Right lobe of liver (tissue), 6 donors: Measurements from ENCODE around the gene SLC22A5. TPM values are rescaled to one million over a fixed set of nuclear protein-coding genes. Genes with fewer than 3 reads are reported as not detected.
A peak's percentile ranks its signal among the peaks of the same experiment; 100 is the strongest.

ENCODE experiments used
- ATAC-seq, 4 donors: fragments of 200-7000 bp; cut with Tn5 transposase; one replicate each; pipeline ENCODE4 v1.9.1; 2020; ENCODE audit warnings: mild to moderate bottlenecking in 4 of 4, moderate library complexity in 4 of 4
- DNase-seq, 3 donors: peaks; one replicate each; pipeline ENCODE4 v3.0.0-alpha.2; 2020
- H3K27ac ChIP-seq, 3 donors: fragments of 200-600 bp; one replicate each; pipeline ENCODE4 v1.8.0; 2022
- H3K27me3 ChIP-seq, 2 donors: fragments of 200-600 bp; one replicate each; pipeline ENCODE4 v1.8.0; 2022
- H3K36me3 ChIP-seq, 4 donors: fragments of 200-600 bp; sonication (generic) in 1 of 4; one replicate each; pipeline versions ENCODE4 v1.5.1 to v1.8.0; 2017 to 2022; ENCODE audit warnings: control low read depth in 1 of 4
- H3K4me1 ChIP-seq, 4 donors: fragments of 200-600 bp; sonication (generic) in 1 of 4; one replicate each; pipeline versions ENCODE4 v1.5.1 to v1.8.0; 2017 to 2022; ENCODE audit warnings: control low read depth in 1 of 4
- H3K4me3 ChIP-seq, 3 donors: fragments of 200-600 bp; one replicate each; pipeline ENCODE4 v1.8.0; 2022
- H3K9me3 ChIP-seq, 4 donors: fragments of 200-600 bp; sonication (generic) in 1 of 4; one replicate each; pipeline versions ENCODE4 v1.5.1 to v1.8.0; 2017 to 2022; ENCODE audit warnings: control low read depth in 1 of 4
- POLR2A ChIP-seq: fragments of 450-650 bp; IDR thresholded peaks from one replicate; pipeline ENCODE4 v1.6.1; 2017; ENCODE audit warnings: antibody characterized with exemption, mild to moderate bottlenecking
- WGBS: methylation state at CpG from one replicate; pipeline ENCODE4 v1.1.6; 2018; ENCODE audit warnings: low coverage, low lambda C conversion rate; ENCODE audit not compliant: insufficient coverage; ENCODE audit errors: missing lambda C conversion rate; 5-methylcytosine and 5-hydroxymethylcytosine counted together
- intact Hi-C, 2 donors: fragments of 100-400 bp; cut with DNase I; formaldehyde crosslinking; loops; one replicate each; pipeline versions ENCODE4 v1.11.2 to v1.14.1; 2022
- total RNA-seq, 6 experiments: library from RNA; depleted of rRNA in 2 of 6; stranded (reverse); fragments of >200 nt in 2 of 6; fragmentation: NEBNext Ultra II Directional in 3 of 6; extraction: Animal tissue kit (Norgen Biotek cat#: 25700) in 3 of 6; gene quantifications; one replicate each; pipeline versions ENCODE4 v1.1.0 to v1.2.4, GENCODE V29; 2016 to 2023
- TF ChIP-seq, protein P1 (sequence below), 4 donors: fragments of 200-600 bp in 3 of 4; fragments of 450-650 bp in 1 of 4; IDR thresholded peaks; one replicate each; pipeline versions ENCODE4 v1.5.1 to v1.8.0; 2016 to 2022; ENCODE audit warnings: antibody characterized with exemption in 4 of 4, mild to moderate bottlenecking in 2 of 4
- donor health status: DM: no; HTN: yes; CAD: no.
- donor health status: DM: no; HTN: no; CAD: no.
- donor health status: DM: no; HTN: no; CAD: no.
- donor health status: DM: no; HTN: yes; CAD: no.
- donor health status: DM: no; HTN: yes; CAD: no.

The SLC22A5 gene
- total RNA-seq, 6 experiments from 2014 or later, result 4.7 to 11.1 (median 6.5) TPM

DNA sequence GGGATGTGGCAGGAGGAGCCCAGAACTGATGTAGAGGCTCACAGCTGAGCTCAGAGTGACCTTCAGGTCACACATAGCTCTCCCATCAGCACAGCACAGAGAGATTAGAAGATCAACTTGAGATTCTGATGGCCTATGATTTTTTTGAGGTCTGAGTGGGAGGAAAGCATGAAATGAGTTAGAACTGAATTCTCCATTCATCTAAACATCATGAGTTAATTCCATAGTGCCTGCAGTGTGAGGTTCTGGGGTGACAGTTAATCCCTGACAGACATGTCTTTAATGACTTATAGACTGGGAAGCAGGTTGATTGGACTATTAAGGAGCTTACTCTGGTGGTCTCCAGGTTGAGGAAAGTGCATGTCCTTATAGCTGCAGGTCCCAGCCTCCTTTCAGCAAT, 22.4 kb downstream of the SLC22A5 start:
- DNase-seq, result no peak
- H3K4me1 ChIP-seq, result peaks cover 0 to 17% (median 5%) of the 10 kb centered on the region in 4 donors
- H3K27me3 ChIP-seq, result no peaks in the 10 kb centered on the region
- TF ChIP-seq POLR2A, result no peak
- TF ChIP-seq, protein P1, sequence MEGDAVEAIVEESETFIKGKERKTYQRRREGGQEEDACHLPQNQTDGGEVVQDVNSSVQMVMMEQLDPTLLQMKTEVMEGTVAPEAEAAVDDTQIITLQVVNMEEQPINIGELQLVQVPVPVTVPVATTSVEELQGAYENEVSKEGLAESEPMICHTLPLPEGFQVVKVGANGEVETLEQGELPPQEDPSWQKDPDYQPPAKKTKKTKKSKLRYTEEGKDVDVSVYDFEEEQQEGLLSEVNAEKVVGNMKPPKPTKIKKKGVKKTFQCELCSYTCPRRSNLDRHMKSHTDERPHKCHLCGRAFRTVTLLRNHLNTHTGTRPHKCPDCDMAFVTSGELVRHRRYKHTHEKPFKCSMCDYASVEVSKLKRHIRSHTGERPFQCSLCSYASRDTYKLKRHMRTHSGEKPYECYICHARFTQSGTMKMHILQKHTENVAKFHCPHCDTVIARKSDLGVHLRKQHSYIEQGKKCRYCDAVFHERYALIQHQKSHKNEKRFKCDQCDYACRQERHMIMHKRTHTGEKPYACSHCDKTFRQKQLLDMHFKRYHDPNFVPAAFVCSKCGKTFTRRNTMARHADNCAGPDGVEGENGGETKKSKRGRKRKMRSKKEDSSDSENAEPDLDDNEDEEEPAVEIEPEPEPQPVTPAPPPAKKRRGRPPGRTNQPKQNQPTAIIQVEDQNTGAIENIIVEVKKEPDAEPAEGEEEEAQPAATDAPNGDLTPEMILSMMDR (IDR thresholded peaks at IDR 0.05), result no peak
- intact Hi-C loops, result no loop called here
- no peaks in the 10 kb centered on the region for H3K9me3 ChIP-seq
- no peak overlapping the region for H3K27ac ChIP-seq
- no peak overlapping the region for H3K4me3 ChIP-seq
- no peak for ATAC-seq
- H3K36me3 ChIP-seq, result peaks cover 0 to 33% (median 8%) of the 10 kb centered on the region in 4 donors

DNA sequence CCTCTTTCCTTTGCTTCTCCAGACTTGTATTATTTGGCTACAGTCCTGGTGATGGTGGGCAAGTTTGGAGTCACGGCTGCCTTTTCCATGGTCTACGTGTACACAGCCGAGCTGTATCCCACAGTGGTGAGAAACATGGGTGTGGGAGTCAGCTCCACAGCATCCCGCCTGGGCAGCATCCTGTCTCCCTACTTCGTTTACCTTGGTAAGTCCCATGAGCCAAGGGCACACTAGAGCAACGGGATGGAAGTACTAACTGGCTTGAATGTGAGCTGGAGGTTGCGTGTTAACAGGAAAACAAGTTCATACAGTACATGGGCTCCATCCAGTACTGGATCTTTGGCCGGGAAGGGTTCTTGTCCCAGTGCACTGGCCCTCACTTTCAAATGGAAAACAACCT, 22.9 kb downstream of the SLC22A5 start:
- Histone ChIP-seq H3K36me3 (peaks cover 0 to 33% (median 8%) of the 10 kb centered on the region in 4 donors), H3K4me1 (peaks cover 0 to 12% (median 3%) of the 10 kb centered on the region in 4 donors), H3K27me3 (no peaks in the 10 kb centered on the region), H3K27ac (no peak overlapping the region), H3K9me3 (no peaks in the 10 kb centered on the region), H3K4me3 (no peak overlapping the region)
- no peak for DNase-seq
- WGBS, result 90% methylated on average over 6 of the region's 8 CpGs
- intact Hi-C loops, result no loop called here
- ATAC-seq, result no peak
- TF ChIP-seq POLR2A, result no peak
- TF ChIP-seq, protein P1 (IDR thresholded peaks at IDR 0.05), result no peak

DNA sequence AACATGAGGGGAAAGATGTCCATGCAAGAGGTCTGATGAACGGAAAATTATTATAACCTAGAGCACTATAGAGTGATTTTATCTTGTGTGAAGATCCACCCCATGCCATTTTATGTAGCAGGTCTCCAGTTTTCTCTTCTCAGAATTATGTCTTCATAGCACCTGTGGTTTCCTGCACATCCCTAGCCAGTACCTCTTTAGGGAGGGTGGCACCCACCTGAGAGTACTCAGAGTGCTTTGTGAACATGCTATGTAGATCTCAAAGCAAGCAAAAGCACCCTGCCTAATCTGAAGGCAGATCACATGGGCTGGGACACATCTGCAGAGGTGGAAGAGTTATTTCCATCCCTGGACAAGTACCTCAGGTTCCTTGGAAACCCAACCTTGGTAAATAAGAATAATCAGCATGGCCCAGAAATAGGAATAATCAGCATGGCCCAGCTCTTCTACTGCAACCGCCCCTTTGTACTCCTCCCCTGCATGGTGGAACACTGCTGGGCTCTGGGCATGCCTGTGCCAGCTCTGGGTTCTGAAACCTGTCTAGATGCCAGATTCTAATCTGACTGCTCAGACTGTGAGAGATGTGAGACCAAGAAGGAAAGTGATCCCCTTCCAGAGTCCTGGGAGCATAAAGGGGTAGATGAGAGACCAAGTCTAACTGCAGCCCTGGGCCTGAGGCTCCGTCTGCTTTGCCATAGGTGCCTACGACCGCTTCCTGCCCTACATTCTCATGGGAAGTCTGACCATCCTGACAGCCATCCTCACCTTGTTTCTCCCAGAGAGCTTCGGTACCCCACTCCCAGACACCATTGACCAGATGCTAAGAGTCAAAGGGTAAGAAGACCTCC, 23.7 kb downstream of the SLC22A5 start:
- Histone ChIP-seq H3K4me1 (peaks cover 0 to 4% (median 0%) of the 10 kb centered on the region in 4 donors), H3K27me3 (no peaks in the 10 kb centered on the region), H3K36me3 (peaks cover 0 to 33% (median 8%) of the 10 kb centered on the region in 4 donors), H3K27ac (no peak overlapping the region), H3K9me3 (no peaks in the 10 kb centered on the region), H3K4me3 (no peak overlapping the region)
- intact Hi-C loops, result no loop called here
- no peak for TF ChIP-seq POLR2A
- TF ChIP-seq, protein P1 (IDR thresholded peaks at IDR 0.05), result no peak
- DNase-seq, result peak in 1 of 3 donors; percentile 28
- ATAC-seq, result no peak
- 100% methylated on average over 1 of the region's 6 CpGs for WGBS

DNA sequence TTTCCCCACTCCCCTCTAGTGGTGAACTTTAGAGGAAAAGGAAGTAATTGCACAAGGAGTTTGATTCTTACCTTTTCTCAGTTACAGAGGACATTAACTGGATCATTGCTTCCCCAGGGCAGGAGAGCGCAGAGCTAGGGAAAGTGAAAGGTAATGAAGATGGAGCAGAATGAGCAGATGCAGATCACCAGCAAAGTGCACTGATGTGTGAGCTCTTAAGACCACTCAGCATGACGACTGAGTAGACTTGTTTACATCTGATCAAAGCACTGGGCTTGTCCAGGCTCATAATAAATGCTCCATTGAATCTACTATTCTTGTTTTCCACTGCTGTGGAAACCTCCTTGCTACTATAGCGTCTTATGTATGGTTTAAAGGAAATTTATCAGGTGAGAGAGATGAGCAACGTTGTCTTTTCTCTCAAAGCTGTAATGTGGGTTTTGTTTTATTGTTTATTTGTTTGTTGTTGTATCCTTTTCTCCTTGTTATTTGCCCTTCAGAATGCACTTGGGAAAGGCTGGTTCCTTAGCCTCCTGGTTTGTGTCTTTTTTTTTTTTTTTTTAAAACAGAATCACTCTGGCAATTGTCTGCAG, 25.3 kb downstream of the SLC22A5 start:
- H3K27ac ChIP-seq, result no peak overlapping the region
- peaks cover 0 to 27% (median 8%) of the 10 kb centered on the region in 4 donors for H3K36me3 ChIP-seq
- no peak for TF ChIP-seq POLR2A
- TF ChIP-seq, protein P1 (IDR thresholded peaks at IDR 0.05), result no peak
- 84% methylated on average over 4 of the region's 4 CpGs for WGBS
- intact Hi-C loops, result no loop called here
- H3K4me1 ChIP-seq, result no peaks in the 10 kb centered on the region
- no peak overlapping the region for H3K4me3 ChIP-seq
- peak in 1 of 3 donors; percentile 11 for DNase-seq
- H3K9me3 ChIP-seq, result no peaks in the 10 kb centered on the region
- ATAC-seq, result no peak
- H3K27me3 ChIP-seq, result no peaks in the 10 kb centered on the region
